WTC11 (cell line): ENCODE measurements around the gene SPOCD1. TPM values are rescaled to one million over a fixed set of nuclear protein-coding genes. Genes with fewer than 3 reads are reported as not detected.

Experiments
- ATAC-seq: fragments of 200-7000 bp; cut with Tn5 transposase; 2 replicates; pipeline ENCODE4 v1.10.0; 2021; ENCODE audit warnings: mild to moderate bottlenecking, moderate library complexity
- CTCF ChIA-PET: fragments of 300-600 bp; sonication (Branson Sonifier 250); formaldehyde crosslinking; loops from one replicate; lab custom pipeline; 2021; ENCODE audit warnings: antibody characterized with exemption; lab: Charles Lee
- POLR2A ChIA-PET: fragments of 350-600 bp; sonication (Branson Sonifier 250); formaldehyde crosslinking; loops from one replicate; lab custom pipeline; 2021; ENCODE audit warnings: antibody characterized with exemption; lab: Charles Lee
- DNase-seq: peaks from one replicate; pipeline ENCODE4 v3.0.0; 2021; ENCODE audit warnings: low spot score
- H3K27ac Mint-ChIP-seq: 2 replicates; pipeline ENCODE4 v1.8.0; 2021; ENCODE audit warnings: mixed read lengths
- H3K27me3 Mint-ChIP-seq: 2 replicates; pipeline ENCODE4 v1.8.0; 2021; ENCODE audit warnings: low read depth, mild to moderate bottlenecking, moderate library complexity, mixed read lengths
- H3K36me3 Mint-ChIP-seq: 2 replicates; pipeline ENCODE4 v1.8.0; 2021; ENCODE audit warnings: mixed read lengths
- H3K4me1 Mint-ChIP-seq: 2 replicates; pipeline ENCODE4 v1.8.0; 2022; ENCODE audit warnings: mixed read lengths
- H3K4me3 Mint-ChIP-seq: 2 replicates; pipeline ENCODE4 v1.8.0; 2021; ENCODE audit warnings: mild to moderate bottlenecking, moderate library complexity, mixed read lengths
- H3K9me3 Mint-ChIP-seq: 2 replicates; pipeline ENCODE4 v1.8.0; 2021; ENCODE audit warnings: mixed read lengths
- AR ChIP-seq: fragments of 250-450 bp; sonication (Bioruptor Pico); IDR thresholded peaks from 2 replicates; pipeline ENCODE4 v1.9.0; 2021; ENCODE audit warnings: mild to moderate bottlenecking
- ATF1 ChIP-seq: sonication (generic); formaldehyde crosslinking; IDR thresholded peaks from 2 replicates; pipeline ENCODE4 v1.8.1; 2023; ENCODE audit warnings: mild to moderate bottlenecking, moderate library complexity, missing genetic modification reagents
- ATF3 ChIP-seq: sonication (generic); formaldehyde crosslinking; conservative IDR thresholded peaks from 2 replicates; pipeline ENCODE4 v1.8.1; 2022; ENCODE audit warnings: mild to moderate bottlenecking, missing genetic modification reagents
- CBFB ChIP-seq: sonication (generic); formaldehyde crosslinking; IDR thresholded peaks from 2 replicates; pipeline ENCODE4 v1.8.1; 2022; ENCODE audit warnings: mild to moderate bottlenecking, low read depth, missing genetic modification reagents
- CREM ChIP-seq: sonication (generic); formaldehyde crosslinking; IDR thresholded peaks from 2 replicates; pipeline ENCODE4 v1.8.1; 2022; ENCODE audit warnings: mild to moderate bottlenecking, missing genetic modification reagents, moderate library complexity
- E2F1 ChIP-seq: sonication (generic); formaldehyde crosslinking; IDR thresholded peaks from 2 replicates; pipeline ENCODE4 v1.8.0; 2022; ENCODE audit warnings: mild to moderate bottlenecking, missing genetic modification reagents
- E2F4 ChIP-seq: sonication (generic); formaldehyde crosslinking; IDR thresholded peaks from 2 replicates; pipeline ENCODE4 v1.8.1; 2022; ENCODE audit warnings: low read depth, mild to moderate bottlenecking, moderate library complexity, missing genetic modification reagents, borderline replicate concordance
- ERG ChIP-seq: fragments of 250-450 bp; sonication (Bioruptor Pico); IDR thresholded peaks from 2 replicates; pipeline ENCODE4 v1.8.0; 2021; ENCODE audit warnings: mild to moderate bottlenecking
- FOXJ3 ChIP-seq: sonication (generic); formaldehyde crosslinking; IDR thresholded peaks from 2 replicates; pipeline ENCODE4 v1.9.0; 2021; ENCODE audit warnings: missing genetic modification reagents, mild to moderate bottlenecking, borderline replicate concordance
- GABPB1 ChIP-seq: sonication (generic); formaldehyde crosslinking; IDR thresholded peaks from 2 replicates; pipeline ENCODE4 v1.8.1; 2023; ENCODE audit warnings: mild to moderate bottlenecking, missing genetic modification reagents
- GTF2I ChIP-seq: fragments of 250-450 bp; sonication (Bioruptor Pico); conservative IDR thresholded peaks from 2 replicates; pipeline ENCODE4 v1.4.0; 2021; ENCODE audit warnings: mild to moderate bottlenecking
- MAX ChIP-seq: sonication (generic); formaldehyde crosslinking; IDR thresholded peaks from 2 replicates; pipeline ENCODE4 v1.8.0; 2022; ENCODE audit warnings: mild to moderate bottlenecking, missing genetic modification reagents
- NFYB ChIP-seq: sonication (generic); formaldehyde crosslinking; conservative IDR thresholded peaks from 2 replicates; pipeline ENCODE4 v1.8.0; 2022; ENCODE audit warnings: low read depth, missing genetic modification reagents
- NR1H2 ChIP-seq: sonication (generic); formaldehyde crosslinking; IDR thresholded peaks from 2 replicates; pipeline ENCODE4 v1.9.0; 2021; ENCODE audit warnings: mild to moderate bottlenecking, moderate library complexity, missing genetic modification reagents
- RORB ChIP-seq: fragments of 250-450 bp; sonication (Bioruptor Pico); IDR thresholded peaks from 2 replicates; pipeline ENCODE4 v1.9.0; 2021; ENCODE audit warnings: mild to moderate bottlenecking
- SMAD4 ChIP-seq: sonication (generic); formaldehyde crosslinking; IDR thresholded peaks from 2 replicates; pipeline ENCODE4 v1.8.0; 2022; ENCODE audit warnings: mild to moderate bottlenecking, missing genetic modification reagents
- SP1 ChIP-seq: sonication (generic); formaldehyde crosslinking; conservative IDR thresholded peaks from 2 replicates; pipeline ENCODE4 v1.8.1; 2022; ENCODE audit warnings: missing genetic modification reagents
- USF2 ChIP-seq: sonication (generic); formaldehyde crosslinking; IDR thresholded peaks from 2 replicates; pipeline ENCODE4 v1.8.1; 2023; ENCODE audit warnings: mild to moderate bottlenecking, missing genetic modification reagents, moderate library complexity
- ZBTB21 ChIP-seq: sonication (generic); formaldehyde crosslinking; IDR thresholded peaks from 2 replicates; pipeline ENCODE4 v1.8.1; 2023; ENCODE audit warnings: mild to moderate bottlenecking, missing genetic modification reagents, borderline replicate concordance
- ZBTB43 ChIP-seq: sonication (generic); formaldehyde crosslinking; IDR thresholded peaks from 2 replicates; pipeline ENCODE4 v1.8.1; 2023; ENCODE audit warnings: mild to moderate bottlenecking, missing genetic modification reagents
- ZNF121 ChIP-seq: sonication (generic); formaldehyde crosslinking; IDR thresholded peaks from 2 replicates; pipeline ENCODE4 v1.8.0; 2023; ENCODE audit warnings: missing genetic modification reagents
- ZNF138 ChIP-seq: sonication (generic); formaldehyde crosslinking; conservative IDR thresholded peaks from 2 replicates; pipeline ENCODE4 v1.8.1; 2022; ENCODE audit warnings: mild to moderate bottlenecking, moderate library complexity, missing genetic modification reagents
- ZNF219 ChIP-seq: sonication (generic); formaldehyde crosslinking; IDR thresholded peaks from 2 replicates; pipeline ENCODE4 v1.8.0; 2023; ENCODE audit warnings: missing genetic modification reagents, mild to moderate bottlenecking, borderline replicate concordance
- ZNF232 ChIP-seq: sonication (generic); formaldehyde crosslinking; IDR thresholded peaks from 2 replicates; pipeline ENCODE4 v1.8.0; 2022; ENCODE audit warnings: mild to moderate bottlenecking, missing genetic modification reagents
- ZNF396 ChIP-seq: fragments of 250-450 bp; sonication (Bioruptor Pico); IDR thresholded peaks from 2 replicates; pipeline ENCODE4 v1.8.0; 2021; ENCODE audit warnings: mild to moderate bottlenecking, moderate library complexity, borderline replicate concordance
- total RNA-seq: library from RNA; stranded (reverse); gene quantifications from 3 replicates; pipeline ENCODE4 v1.2.3, GENCODE V29; 2021

Gene SPOCD1
- total RNA-seq, 1 experiment from 2014 or later, result 3.0 TPM

- H3K9me3 Mint-ChIP-seq, result no peaks in the 10 kb centered on the region
- TF ChIP-seq E2F4 (CRISPR knock-in tag) (no peak), ZNF219 (CRISPR knock-in tag) (no peak), E2F1 (no peak), GABPB1 (CRISPR knock-in tag) (no peak), ZBTB43 (CRISPR knock-in tag) (no peak), FOXJ3 (CRISPR knock-in tag) (no peak), ATF3 (CRISPR knock-in tag) (no peak), RORB (CRISPR knock-in tag) (no peak), ZNF138 (no peak), CBFB (no peak), USF2 (CRISPR knock-in tag) (no peak), ZNF121 (CRISPR knock-in tag) (no peak)
- POLR2A ChIA-PET, result interaction anchor here (0.5 kb wide), 1 partner anchor 91 kb away, joined by 4 read pairs; no protein-coding TSS in a partner anchor
- CTCF ChIA-PET, result interaction anchor here (0.7 to 13.3 kb wide), 3 partner anchors 13 to 105 kb away, joined by 3 to 282 read pairs (median 3); no protein-coding TSS in a partner anchor
- no peak for ATAC-seq
- H3K27me3 Mint-ChIP-seq, result peaks cover 46% of the 10 kb centered on the region
- H3K4me3 Mint-ChIP-seq, result no peak overlapping the region
- H3K4me1 Mint-ChIP-seq, result peaks cover 61% of the 10 kb centered on the region
- H3K36me3 Mint-ChIP-seq, result no peaks in the 10 kb centered on the region
- H3K27ac Mint-ChIP-seq, result no peak overlapping the region
- no peak for DNase-seq
These were observed 47.4 kb downstream of the SPOCD1 start for GRCh38 chr1:31768407-31768907.

GRCh38 chr1:31767225-31767624, 48.6 kb downstream of the SPOCD1 start:
- ChIA-PET POLR2A (interaction anchor here (0.5 kb wide), 1 partner anchor 1814 kb away, joined by 9 read pairs; no protein-coding TSS in a partner anchor), CTCF (interaction anchor here (0.7 to 13.3 kb wide), 2 partner anchors 22 to 52 kb away, joined by 4 to 282 read pairs; no protein-coding TSS in a partner anchor)
- no peak overlapping the region for H3K27ac Mint-ChIP-seq
- ATAC-seq (no peak), DNase-seq (no peak)
- H3K4me1 Mint-ChIP-seq, result peaks cover 59% of the 10 kb centered on the region
- peaks cover 41% of the 10 kb centered on the region for H3K27me3 Mint-ChIP-seq
- H3K9me3 Mint-ChIP-seq, result no peaks in the 10 kb centered on the region
- no peak overlapping the region for H3K4me3 Mint-ChIP-seq
- H3K36me3 Mint-ChIP-seq, result no peaks in the 10 kb centered on the region
- TF ChIP-seq CREM (CRISPR knock-in tag) (no peak), CBFB (no peak), SP1 (CRISPR knock-in tag) (no peak), ZNF138 (no peak), GTF2I (CRISPR knock-in tag) (no peak), ZNF396 (CRISPR knock-in tag) (no peak), NR1H2 (CRISPR knock-in tag) (no peak), ZBTB21 (CRISPR knock-in tag) (no peak), ERG (no peak), MAX (no peak), ZNF232 (CRISPR knock-in tag) (no peak), SMAD4 (CRISPR knock-in tag) (no peak), AR (no peak), NFYB (no peak), ATF1 (no peak)
